Adrenal gland (tissue), 5 donors: ENCODE results near the gene DNAJC27.

Experiments
- POLR2A ChIP-seq, 2 donors: fragments of 450-650 bp; IDR thresholded peaks; one replicate each; pipeline ENCODE4 v1.6.1; 2017; ENCODE audit warnings: antibody characterized with exemption in 2 of 2, mild to moderate bottlenecking in 2 of 2, moderate library complexity in 1 of 2
- TF ChIP-seq, protein P1 (sequence below), 6 experiments: fragments of 450-650 bp in 4 of 6; fragments of 200-600 bp in 2 of 6; sonication (generic) in 1 of 6; IDR thresholded peaks; 1 replicate in 5 of 6; 2 replicates in 1 of 6; pipeline versions ENCODE4 v1.5.1 to v1.8.0; 2016 to 2021; ENCODE audit warnings: antibody characterized with exemption in 6 of 6, mild to moderate bottlenecking in 2 of 6, moderate library complexity in 1 of 6
- donor health status: DM: no; HTN: no; CAD: no.

DNA sequence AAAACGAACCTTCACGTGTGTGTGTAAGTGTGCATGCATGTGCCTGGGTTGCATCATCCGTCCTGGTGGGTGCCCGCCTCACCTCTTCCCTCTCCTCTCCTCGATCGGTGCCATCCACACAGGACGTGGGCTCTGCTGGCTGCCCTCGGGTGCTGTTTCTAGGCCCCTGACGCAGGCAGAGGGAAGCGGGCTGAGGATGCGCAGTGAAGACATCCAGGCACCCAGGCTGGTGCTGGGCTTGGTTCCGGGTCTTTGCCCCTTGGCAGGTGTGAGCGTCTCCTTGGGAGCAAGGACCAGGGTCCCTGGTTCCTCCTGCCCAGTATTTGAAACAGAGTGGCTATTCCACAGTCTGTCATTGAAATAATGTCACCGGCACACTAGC is 45.5 kb downstream of the DNAJC27 start:
- TF ChIP-seq, protein P1, sequence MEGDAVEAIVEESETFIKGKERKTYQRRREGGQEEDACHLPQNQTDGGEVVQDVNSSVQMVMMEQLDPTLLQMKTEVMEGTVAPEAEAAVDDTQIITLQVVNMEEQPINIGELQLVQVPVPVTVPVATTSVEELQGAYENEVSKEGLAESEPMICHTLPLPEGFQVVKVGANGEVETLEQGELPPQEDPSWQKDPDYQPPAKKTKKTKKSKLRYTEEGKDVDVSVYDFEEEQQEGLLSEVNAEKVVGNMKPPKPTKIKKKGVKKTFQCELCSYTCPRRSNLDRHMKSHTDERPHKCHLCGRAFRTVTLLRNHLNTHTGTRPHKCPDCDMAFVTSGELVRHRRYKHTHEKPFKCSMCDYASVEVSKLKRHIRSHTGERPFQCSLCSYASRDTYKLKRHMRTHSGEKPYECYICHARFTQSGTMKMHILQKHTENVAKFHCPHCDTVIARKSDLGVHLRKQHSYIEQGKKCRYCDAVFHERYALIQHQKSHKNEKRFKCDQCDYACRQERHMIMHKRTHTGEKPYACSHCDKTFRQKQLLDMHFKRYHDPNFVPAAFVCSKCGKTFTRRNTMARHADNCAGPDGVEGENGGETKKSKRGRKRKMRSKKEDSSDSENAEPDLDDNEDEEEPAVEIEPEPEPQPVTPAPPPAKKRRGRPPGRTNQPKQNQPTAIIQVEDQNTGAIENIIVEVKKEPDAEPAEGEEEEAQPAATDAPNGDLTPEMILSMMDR (IDR thresholded peaks at IDR 0.05): no peak
- TF ChIP-seq POLR2A (IDR thresholded peaks at IDR 0.05): no peak
